B cell (primary cell): ENCODE results near the gene RBBP8NL.

ENCODE experiments used
- CTCF ChIP-seq: fragments of 200-600 bp; IDR thresholded peaks from one replicate; pipeline ENCODE4 v1.8.0; 2022; ENCODE audit warnings: antibody characterized with exemption, mild to moderate bottlenecking
- EZH2 ChIP-seq: IDR thresholded peaks from 2 replicates; pipeline ENCODE4 v1.6.1; 2012; ENCODE audit warnings: borderline replicate concordance, low read depth, mild to moderate bottlenecking, moderate library complexity, low read length; ENCODE audit not compliant: insufficient read depth, poor library complexity, severe bottlenecking

- TF ChIP-seq CTCF, result no peak
- no peak for TF ChIP-seq EZH2
These were observed 26.0 kb downstream of the RBBP8NL start for GRCh38 chr20:62401331-62401779.
